GM10248 (cell line): ENCODE measurements around the gene CIAO2A.

ENCODE experiments used
- CTCF ChIA-PET: fragments of 300-600 bp; sonication (Branson Sonifier 250); formaldehyde crosslinking; extraction: SDS; loops from one replicate; lab custom pipeline; 2021; ENCODE audit warnings: antibody characterized with exemption; lab: Yijun Ruan, JAX
- POLR2A ChIA-PET: fragments of 350-650 bp; sonication (Branson Sonifier 250); formaldehyde crosslinking; extraction: SDS; loops from one replicate; lab custom pipeline; 2020; ENCODE audit warnings: antibody characterized with exemption; lab: Yijun Ruan, JAX
- DNase-seq: peaks from one replicate; pipeline ENCODE4 v3.0.0; 2012; ENCODE audit errors: extremely low spot score
- TF ChIP-seq, protein P1 (sequence below): IDR thresholded peaks from 2 replicates; pipeline ENCODE4 v1.5.1; 2012; ENCODE audit warnings: mild to moderate bottlenecking, low read depth; ENCODE audit errors: extremely low read depth, missing control alignments, control extremely low read depth

Gene CIAO2A

GRCh38 chr15:64035525-64035924 lies 58.1 kb downstream of the CIAO2A start:
- ChIA-PET CTCF (interaction anchor here (3.4 kb wide), 1 partner anchor 10 kb away, joined by 23 read pairs; the partner anchor contains the start of gene DAPK2), POLR2A (no interaction called here)
- TF ChIP-seq, protein P1, sequence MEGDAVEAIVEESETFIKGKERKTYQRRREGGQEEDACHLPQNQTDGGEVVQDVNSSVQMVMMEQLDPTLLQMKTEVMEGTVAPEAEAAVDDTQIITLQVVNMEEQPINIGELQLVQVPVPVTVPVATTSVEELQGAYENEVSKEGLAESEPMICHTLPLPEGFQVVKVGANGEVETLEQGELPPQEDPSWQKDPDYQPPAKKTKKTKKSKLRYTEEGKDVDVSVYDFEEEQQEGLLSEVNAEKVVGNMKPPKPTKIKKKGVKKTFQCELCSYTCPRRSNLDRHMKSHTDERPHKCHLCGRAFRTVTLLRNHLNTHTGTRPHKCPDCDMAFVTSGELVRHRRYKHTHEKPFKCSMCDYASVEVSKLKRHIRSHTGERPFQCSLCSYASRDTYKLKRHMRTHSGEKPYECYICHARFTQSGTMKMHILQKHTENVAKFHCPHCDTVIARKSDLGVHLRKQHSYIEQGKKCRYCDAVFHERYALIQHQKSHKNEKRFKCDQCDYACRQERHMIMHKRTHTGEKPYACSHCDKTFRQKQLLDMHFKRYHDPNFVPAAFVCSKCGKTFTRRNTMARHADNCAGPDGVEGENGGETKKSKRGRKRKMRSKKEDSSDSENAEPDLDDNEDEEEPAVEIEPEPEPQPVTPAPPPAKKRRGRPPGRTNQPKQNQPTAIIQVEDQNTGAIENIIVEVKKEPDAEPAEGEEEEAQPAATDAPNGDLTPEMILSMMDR: no peak
- no peak for DNase-seq

GRCh38 chr15:64034519-64034918 lies 59.1 kb downstream of the CIAO2A start:
- CTCF ChIA-PET: interaction anchor here (0.9 to 1.4 kb wide), 3 partner anchors 10 to 40 kb away, joined by 3 to 5 read pairs (median 4); partner anchors contain the start of gene DAPK2
- TF ChIP-seq, protein P1: no peak
- DNase-seq: no peak
- POLR2A ChIA-PET: no interaction called here

- CTCF ChIA-PET: interaction anchor here (1.8 kb wide), 1 partner anchor 14 kb away, joined by 6 read pairs; no protein-coding TSS in a partner anchor
- no peak for DNase-seq
- TF ChIP-seq, protein P1: no peak
- POLR2A ChIA-PET: no interaction called here
Observed at GRCh38 chr15:64032329-64032728, 61.3 kb downstream of the CIAO2A start.

DNA sequence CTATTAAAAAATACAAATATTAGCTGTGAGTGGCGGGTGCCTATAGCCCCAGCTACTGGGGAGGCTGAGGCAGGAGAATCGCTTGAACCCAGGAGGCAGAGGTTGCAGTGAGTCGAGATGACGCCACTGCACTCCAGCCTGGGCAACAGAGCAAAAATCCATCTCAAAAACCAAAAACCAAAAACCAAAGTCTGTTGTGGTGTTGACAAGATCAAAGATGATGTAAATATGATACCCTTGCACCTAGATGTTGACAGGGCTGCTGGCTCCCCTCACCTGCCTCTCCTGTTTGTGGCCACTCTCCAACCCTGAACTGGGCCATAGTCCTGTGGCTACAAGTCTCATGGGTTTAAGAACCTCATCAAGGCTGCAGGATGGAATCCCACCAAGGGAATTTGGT lies 63.5 kb downstream of the CIAO2A start:
- ChIA-PET CTCF (interaction anchor here (0.7 to 4.2 kb wide), 9 partner anchors 9 to 420 kb away, joined by 3 to 24 read pairs (median 6); partner anchors contain the start of gene DAPK2), POLR2A (interaction anchor here (1.0 kb wide), 1 partner anchor 16 kb away, joined by 3 read pairs; no protein-coding TSS in a partner anchor)
- no peak for DNase-seq
- TF ChIP-seq, protein P1: no peak

DNA sequence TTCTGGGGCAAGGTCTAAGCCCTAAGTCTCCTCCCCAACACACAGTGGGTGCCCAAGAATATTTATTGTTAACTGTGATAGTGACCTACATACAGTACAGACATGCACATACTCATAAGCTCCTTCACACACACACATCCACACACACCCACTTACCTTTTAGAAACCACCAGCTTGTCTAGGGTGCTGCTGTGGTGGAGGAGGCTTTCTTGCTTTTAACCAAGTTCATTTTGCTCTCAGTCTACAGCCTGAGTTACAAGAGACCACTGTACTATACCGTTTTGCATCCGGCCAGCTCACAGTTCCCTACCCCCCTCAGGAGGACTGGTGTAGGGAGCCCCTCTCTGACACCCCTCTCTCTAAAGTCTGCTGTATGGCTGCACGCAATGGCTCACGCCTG lies 64.0 kb downstream of the CIAO2A start:
- DNase-seq: no peak
- TF ChIP-seq, protein P1: no peak
- POLR2A ChIA-PET: interaction anchor here (1.0 kb wide), 1 partner anchor 15 kb away, joined by 3 read pairs; no protein-coding TSS in a partner anchor
- CTCF ChIA-PET: interaction anchor here (0.7 to 4.2 kb wide), 10 partner anchors 10 to 420 kb away, joined by 3 to 24 read pairs (median 4); partner anchors contain the start of gene DAPK2

DNA sequence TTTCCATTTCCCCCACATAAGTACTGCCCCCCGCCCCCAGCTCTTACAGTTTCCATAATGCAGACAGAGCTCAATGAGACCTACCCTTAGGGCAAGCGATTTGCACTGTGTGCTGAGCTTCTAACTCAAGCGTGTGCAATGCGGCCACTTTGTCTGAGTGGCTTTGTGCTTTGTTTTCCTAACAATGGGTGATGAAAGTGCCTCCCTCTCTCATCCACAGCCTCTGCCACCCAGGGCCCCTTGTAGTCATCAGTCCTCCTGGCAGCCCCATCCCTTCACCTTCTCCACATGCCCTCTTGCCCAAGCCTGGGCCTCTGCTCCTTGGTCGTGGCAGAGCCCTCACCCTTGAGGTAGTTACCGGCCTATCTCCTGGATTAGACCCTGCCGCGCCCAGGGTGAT lies 64.5 kb downstream of the CIAO2A start:
- POLR2A ChIA-PET: interaction anchor here (1.0 kb wide), 1 partner anchor 15 kb away, joined by 3 read pairs; no protein-coding TSS in a partner anchor
- TF ChIP-seq, protein P1: no peak
- CTCF ChIA-PET: interaction anchor here (1.0 to 4.2 kb wide), 8 partner anchors 10 to 419 kb away, joined by 3 to 24 read pairs (median 4); partner anchors contain the start of gene DAPK2
- DNase-seq: no peak
